Measurements from ENCODE around the gene GLB1L2. TPM values are rescaled to one million over a fixed set of nuclear protein-coding genes. Genes with fewer than 3 reads are reported as not detected.

Gene GLB1L2
- polyA plus RNA-seq, 1 of the 3 experiments (the other 2 are of a cell fraction) = 3.4 TPM

DNA sequence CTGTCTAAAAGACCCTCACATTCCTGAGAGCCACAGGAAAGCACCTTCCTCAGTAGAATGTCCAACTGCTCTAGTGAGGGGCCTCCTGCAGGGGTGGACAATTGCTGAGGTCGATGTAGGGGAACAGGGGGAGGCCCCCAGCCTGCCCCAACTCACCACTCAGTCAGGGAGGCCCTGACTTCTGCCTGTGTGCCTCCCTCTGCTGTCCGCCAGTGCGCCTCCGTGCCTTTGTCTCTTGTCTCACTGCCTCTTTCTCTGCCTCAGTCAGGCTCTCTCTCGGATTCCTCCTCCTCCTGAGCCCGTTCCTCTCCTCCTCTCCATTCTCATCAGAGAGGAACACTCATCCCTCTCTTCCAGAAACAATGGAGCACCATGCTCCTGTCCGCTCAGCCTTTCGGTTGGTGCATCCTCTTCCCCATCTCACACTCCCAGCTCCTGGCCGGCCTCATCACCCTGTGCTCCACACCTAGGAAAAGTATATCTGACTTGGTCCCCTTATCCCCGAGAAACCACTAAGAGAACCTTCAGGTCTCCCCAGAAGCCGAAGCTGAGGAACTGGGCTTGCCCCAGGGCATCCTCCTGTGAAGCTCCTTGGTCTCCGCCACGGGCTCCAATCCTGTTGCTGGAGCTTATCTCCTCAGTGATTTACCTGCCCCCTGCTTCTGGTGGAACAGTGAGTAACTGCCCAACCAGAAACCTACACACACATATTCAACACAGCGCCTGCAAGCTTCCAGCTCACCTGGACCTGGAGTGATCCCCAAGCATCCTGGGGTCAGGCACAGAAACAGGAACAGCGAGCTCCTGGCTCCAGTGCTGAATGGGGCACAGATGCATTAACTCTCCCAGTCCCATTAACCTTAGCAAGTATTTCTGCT is 78.0 kb downstream of the GLB1L2 start:
- Histone ChIP-seq H3K79me2 (ENCODE audit: insufficient read depth) (no peaks in the 10 kb centered on the region), H3K4me3 (ENCODE audit: low read depth in 2 of 2, low read length in 1 of 2) (no peak overlapping the region), H3K4me1 (ENCODE audit: control insufficient read depth in 1 of 2, insufficient read depth in 2 of 2, low read depth in 1 of 2, low read length in 1 of 2) (peaks cover 0 to 34% of the 10 kb centered on the region in 2 experiments; a peak in 1 of 4 replicates), H2AFZ (ENCODE audit: low read depth) (no peak overlapping the region), H3K36me3 (replicated peaks in 1 of 2; ENCODE audit: control insufficient read depth in 1 of 2, insufficient read depth in 2 of 2, low read length in 1 of 2) (no peaks in the 10 kb centered on the region), H3K4me2 (no peak overlapping the region), H3K9me3 (no peaks in the 10 kb centered on the region), H3F3A (replicated peaks; ENCODE audit: insufficient read depth) (no peaks in the 10 kb centered on the region), H3K9me2 (no peaks in the 10 kb centered on the region), H4K20me1 (ENCODE audit: insufficient read depth) (no peaks in the 10 kb centered on the region), H3K27me3 (ENCODE audit: insufficient read depth) (no peaks in the 10 kb centered on the region), H3K27ac (ENCODE audit: low read depth in 2 of 2, low read length in 1 of 2) (no peak overlapping the region), H3K9ac (no peak overlapping the region)
- no peak for TF ChIP-seq FOXM1 (IDR thresholded peaks at IDR 0.05; ENCODE audit: low read depth)
- ChIA-PET POLR2A (no interaction called here), CTCF (interaction anchor here (1.0 to 1.1 kb wide), 2 partner anchors 15 to 300 kb away, joined by 3 to 6 read pairs; no protein-coding TSS in a partner anchor)
- DNase-seq = no peak
- 56% methylated on average over 14 of the region's 15 CpGs for WGBS (ENCODE audit: low lambda C conversion rate)

DNA sequence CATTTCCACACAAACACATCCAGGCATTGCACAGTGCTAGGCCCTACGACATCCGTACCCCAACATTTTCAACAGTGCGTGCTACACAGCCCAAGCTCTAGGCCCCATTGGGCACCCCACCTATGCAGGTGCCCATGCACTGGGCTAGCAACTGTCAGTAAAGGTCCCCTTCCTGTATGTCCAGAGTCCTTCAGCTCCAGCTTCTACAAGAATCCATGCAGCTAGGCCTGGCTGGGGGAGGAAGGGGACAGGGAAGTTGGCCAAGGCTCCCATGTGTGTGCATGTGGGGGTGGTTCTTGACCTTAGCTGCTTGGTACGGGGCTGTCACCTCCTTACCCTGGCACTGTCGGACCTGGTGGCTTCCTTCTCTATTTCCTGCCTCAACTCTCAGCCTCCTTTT is 79.0 kb downstream of the GLB1L2 start:
- WGBS (ENCODE audit: low lambda C conversion rate) = 89% methylated on average over 4 of the region's 5 CpGs
- H3K27ac ChIP-seq (ENCODE audit: low read depth in 2 of 2, low read length in 1 of 2) = no peak overlapping the region
- H3K4me2 ChIP-seq = no peak overlapping the region
- H3K9ac ChIP-seq = no peak overlapping the region
- H3K9me2 ChIP-seq = no peaks in the 10 kb centered on the region
- H3F3A ChIP-seq (replicated peaks; ENCODE audit: insufficient read depth) = no peaks in the 10 kb centered on the region
- ChIA-PET CTCF (interaction anchor here (1.0 to 1.2 kb wide), 2 partner anchors 14 to 16 kb away, joined by 4 to 6 read pairs; no protein-coding TSS in a partner anchor), POLR2A (interaction anchor here (0.5 to 0.7 kb wide), 2 partner anchors 104 to 109 kb away, joined by 3 read pairs; no protein-coding TSS in a partner anchor)
- H3K27me3 ChIP-seq (ENCODE audit: insufficient read depth) = no peaks in the 10 kb centered on the region
- no peaks in the 10 kb centered on the region for H3K79me2 ChIP-seq (ENCODE audit: insufficient read depth)
- H2AFZ ChIP-seq (ENCODE audit: low read depth) = no peak overlapping the region
- no peak for DNase-seq
- TF ChIP-seq NRF1 (IDR thresholded peaks at IDR 0.05; ENCODE audit: low read depth, low read length) = no peak
- no peak for TF ChIP-seq RCOR1 (IDR thresholded peaks at IDR 0.05; ENCODE audit: low read length)
- TF ChIP-seq, protein P1, sequence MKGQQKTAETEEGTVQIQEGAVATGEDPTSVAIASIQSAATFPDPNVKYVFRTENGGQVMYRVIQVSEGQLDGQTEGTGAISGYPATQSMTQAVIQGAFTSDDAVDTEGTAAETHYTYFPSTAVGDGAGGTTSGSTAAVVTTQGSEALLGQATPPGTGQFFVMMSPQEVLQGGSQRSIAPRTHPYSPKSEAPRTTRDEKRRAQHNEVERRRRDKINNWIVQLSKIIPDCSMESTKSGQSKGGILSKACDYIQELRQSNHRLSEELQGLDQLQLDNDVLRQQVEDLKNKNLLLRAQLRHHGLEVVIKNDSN (IDR thresholded peaks at IDR 0.05; ENCODE audit: borderline replicate concordance, low read depth) = no peak
- no peak for TF ChIP-seq RXRA (IDR thresholded peaks at IDR 0.05; ENCODE audit: borderline replicate concordance, low read depth)
- no peak for TF ChIP-seq POLR2AphosphoS5 (IDR thresholded peaks at IDR 0.05; ENCODE audit: low read depth, low read length)
- H4K20me1 ChIP-seq (ENCODE audit: insufficient read depth) = no peaks in the 10 kb centered on the region
- peaks cover 0 to 43% of the 10 kb centered on the region in 2 experiments; a peak in 2 of 4 replicates for H3K4me1 ChIP-seq (ENCODE audit: control insufficient read depth in 1 of 2, insufficient read depth in 2 of 2, low read depth in 1 of 2, low read length in 1 of 2)
- H3K4me3 ChIP-seq (ENCODE audit: low read depth in 2 of 2, low read length in 1 of 2) = peak overlapping the region in 1 of 2 experiments; percentile 51; a peak in 2 of 4 replicates
- H3K9me3 ChIP-seq = no peaks in the 10 kb centered on the region
- no peaks in the 10 kb centered on the region for H3K36me3 ChIP-seq (replicated peaks in 1 of 2; ENCODE audit: control insufficient read depth in 1 of 2, insufficient read depth in 2 of 2, low read length in 1 of 2)
